Fibroblast of the aortic adventitia (primary cell): ENCODE data around the gene CLRN1. TPM values are rescaled to one million over a fixed set of nuclear protein-coding genes. Genes with fewer than 3 reads are reported as not detected.
A peak's percentile ranks its signal among the peaks of the same experiment; 100 is the strongest.

ENCODE experiments used
- DNase-seq: peaks from one replicate; pipeline ENCODE4 v3.0.0-alpha.2; 2010; ENCODE audit warnings: low read depth
- H3K4me3 ChIP-seq: 2 replicates; pipeline ENCODE4 v1.5.1; 2011; ENCODE audit warnings: low read depth, mild to moderate bottlenecking, control low read depth, low read length, moderate library complexity
- CTCF ChIP-seq: IDR thresholded peaks from 2 replicates; pipeline ENCODE4 v1.5.1; 2011; ENCODE audit warnings: mild to moderate bottlenecking, low read length, control low read depth, inconsistent platforms; ENCODE audit not compliant: insufficient read depth
- total RNA-seq: library from RNA; depleted of rRNA; stranded (reverse); fragments of >200 nt; gene quantifications from 2 replicates; pipeline ENCODE4 v1.2.3, GENCODE V29; 2012; ENCODE audit warnings: low replicate concordance

CLRN1 gene
- total RNA-seq, 1 donor, result not detected

GRCh38 chr3:150945226-150946032 lies 27.1 kb downstream of the CLRN1 start:
- peak; percentile 18 for DNase-seq
- H3K4me3 ChIP-seq, result no peak overlapping the region
- no peak for TF ChIP-seq CTCF

- no peak for DNase-seq
- H3K4me3 ChIP-seq, result no peak overlapping the region
- TF ChIP-seq CTCF, result no peak
Measured at GRCh38 chr3:150942221-150942620, 30.3 kb downstream of the CLRN1 start.

GRCh38 chr3:150936693-150937092 lies 35.8 kb downstream of the CLRN1 start:
- no peak overlapping the region for H3K4me3 ChIP-seq
- TF ChIP-seq CTCF, result no peak
- no peak for DNase-seq

GRCh38 chr3:150933473-150933995 lies 39.0 kb downstream of the CLRN1 start:
- TF ChIP-seq CTCF, result no peak
- H3K4me3 ChIP-seq, result no peak overlapping the region
- no peak for DNase-seq

- no peak for TF ChIP-seq CTCF
- DNase-seq, result no peak
- H3K4me3 ChIP-seq, result no peak overlapping the region
Measured at GRCh38 chr3:150931745-150932144, 40.8 kb downstream of the CLRN1 start.

- no peak for TF ChIP-seq CTCF
- H3K4me3 ChIP-seq, result no peak overlapping the region
- no peak for DNase-seq
Measured at GRCh38 chr3:150930839-150931238, 41.7 kb downstream of the CLRN1 start.
